Endothelial cell of umbilical vein (primary cell): ENCODE measurements around the gene USF3. TPM values are rescaled to one million over a fixed set of nuclear protein-coding genes. Genes with fewer than 3 reads are reported as not detected.

Source experiments
- BruUV-seq: library from RNA; stranded (reverse); fragments of 400-500 nt; replicated peaks from 2 replicates; lab custom pipeline; 2021; lab: Mats Ljungman, UMichigan
- CTCF ChIA-PET: fragments of 300-600, 350-600 bp; sonication (Branson Sonifier 250); formaldehyde crosslinking; loops from one replicate; lab custom pipeline; 2021; ENCODE audit warnings: antibody characterized with exemption, inconsistent platforms; lab: Charles Lee
- POLR2A ChIA-PET: fragments of 300-600, 350-600 bp; sonication (Branson Sonifier 250); formaldehyde crosslinking; loops from one replicate; lab custom pipeline; 2021; ENCODE audit warnings: antibody characterized with exemption, inconsistent platforms; lab: Charles Lee
- DNase-seq: peaks from one replicate; pipeline ENCODE4 v3.0.0-alpha.2; 2011; ENCODE audit warnings: low read depth, low spot score
- FAIRE-seq: peaks from 2 replicates; lab custom pipeline; 2011; peaks lifted over from hg19 to GRCh38; lab: Jason Lieb, UNC
- H2AFZ ChIP-seq: 2 replicates; pipeline ENCODE4 v1.6.0; 2012; ENCODE audit warnings: low read depth, low read length, control low read depth, inconsistent platforms
- H3K27ac ChIP-seq: 2 replicates; pipeline ENCODE4 v1.5.1; 2011; ENCODE audit warnings: low read depth, mild to moderate bottlenecking, control low read depth, low read length, moderate library complexity; ENCODE audit not compliant: insufficient read depth
- H3K27me3 ChIP-seq, 2 experiments: 2 replicates each; pipeline versions ENCODE4 v1.6.0 to v1.6.1; 2011; ENCODE audit warnings: low read length in 2 of 2, mixed read lengths in 1 of 2; ENCODE audit not compliant: control insufficient read depth in 2 of 2, insufficient read depth in 2 of 2
- H3K36me3 ChIP-seq, 2 experiments: 2 replicates in 1 of 2; 3 replicates in 1 of 2; pipeline ENCODE4 v1.5.1; 2011; ENCODE audit warnings: low read length in 2 of 2, mild to moderate bottlenecking in 1 of 2, moderate library complexity in 1 of 2; ENCODE audit not compliant: control insufficient read depth in 2 of 2, insufficient read depth in 2 of 2; ENCODE audit errors: extremely low read depth in 1 of 2
- H3K4me1 ChIP-seq: 3 replicates; pipeline ENCODE4 v1.5.1; 2011; ENCODE audit warnings: mild to moderate bottlenecking, low read length; ENCODE audit not compliant: control insufficient read depth, insufficient read depth; ENCODE audit errors: extremely low read depth
- H3K4me2 ChIP-seq: 2 replicates; pipeline ENCODE4 v1.6.1; 2011; ENCODE audit warnings: low read length, control low read depth, mixed read lengths; ENCODE audit not compliant: insufficient read depth
- H3K4me3 ChIP-seq, 3 experiments: fragments of 200-600 bp in 1 of 3; sonication (generic), shearing (Covaris generic) in 1 of 3; replicated peaks in 1 of 3; 2 replicates each; pipeline ENCODE4 v1.5.1; 2011 to 2016; ENCODE audit warnings: control low read depth in 3 of 3, low read length in 3 of 3, mild to moderate bottlenecking in 2 of 3, inconsistent platforms in 1 of 3, low read depth in 1 of 3, moderate library complexity in 1 of 3; ENCODE audit not compliant: insufficient read depth in 1 of 3
- H3K79me2 ChIP-seq: 2 replicates; pipeline ENCODE4 v1.6.0; 2012; ENCODE audit warnings: low read length, inconsistent platforms; ENCODE audit not compliant: control insufficient read depth, insufficient read depth
- H3K9ac ChIP-seq: replicated peaks from 2 replicates; pipeline ENCODE3; 2011; ENCODE audit warnings: low read length, control low read depth; ENCODE audit not compliant: insufficient read depth; ENCODE audit errors: extremely low read depth
- H3K9me1 ChIP-seq: replicated peaks from 3 replicates; pipeline ENCODE4 v1.6.0; 2011; ENCODE audit warnings: mild to moderate bottlenecking, low read length; ENCODE audit not compliant: control insufficient read depth, insufficient read depth; ENCODE audit errors: extremely low read depth
- H3K9me3 ChIP-seq: replicated peaks from 2 replicates; pipeline ENCODE4 v1.5.1; 2012; ENCODE audit warnings: low read length, inconsistent platforms; ENCODE audit not compliant: control insufficient read depth, insufficient read depth
- H4K20me1 ChIP-seq: replicated peaks from 2 replicates; pipeline ENCODE3; 2011; ENCODE audit warnings: mild to moderate bottlenecking, low read length; ENCODE audit not compliant: control insufficient read depth, insufficient read depth; ENCODE audit errors: extremely low read depth
- CTCF ChIP-seq, 2 donors: IDR thresholded peaks; 1 replicate in 1 of 2; 2 replicates in 1 of 2; pipeline ENCODE4 v1.5.1; 2011; ENCODE audit warnings: low read length in 2 of 2, mild to moderate bottlenecking in 2 of 2, moderate library complexity in 2 of 2, control low read depth in 1 of 2, inconsistent platforms in 1 of 2, low read depth in 1 of 2; ENCODE audit not compliant: insufficient read depth in 1 of 2; ENCODE audit errors: extremely low read depth in 1 of 2
- EZH2 ChIP-seq: IDR thresholded peaks from 2 replicates; pipeline ENCODE4 v1.6.1; 2012; ENCODE audit warnings: borderline replicate concordance, low read depth, mild to moderate bottlenecking, moderate library complexity, low read length, inconsistent platforms; ENCODE audit not compliant: severe bottlenecking
- FOS ChIP-seq: IDR thresholded peaks from 2 replicates; pipeline ENCODE4 v1.6.1; 2011; ENCODE audit warnings: mild to moderate bottlenecking, low read length, moderate library complexity, borderline replicate concordance; ENCODE audit not compliant: insufficient read depth
- GATA2 ChIP-seq: IDR thresholded peaks from 2 replicates; pipeline ENCODE4 v1.7.0; 2011; ENCODE audit warnings: low read depth, mild to moderate bottlenecking, moderate library complexity, mixed read lengths, low read length; ENCODE audit not compliant: insufficient read length, insufficient read depth
- JUN ChIP-seq: IDR thresholded peaks from 2 replicates; pipeline ENCODE4 v1.6.1; 2011; ENCODE audit warnings: borderline replicate concordance, low read depth; ENCODE audit not compliant: insufficient read length, insufficient read depth
- MAX ChIP-seq: IDR thresholded peaks from 2 replicates; pipeline ENCODE4 v1.6.1; 2011; ENCODE audit not compliant: insufficient read depth, insufficient read length
- MYC ChIP-seq: IDR thresholded peaks from one replicate; pipeline ENCODE4 v1.6.1; 2011; ENCODE audit warnings: mild to moderate bottlenecking, low read depth, low read length
- POLR2A ChIP-seq: IDR thresholded peaks from 2 replicates; pipeline ENCODE4 v1.6.1; 2012; ENCODE audit warnings: low read depth, mild to moderate bottlenecking, control low read depth, low read length
- POLR2AphosphoS5 ChIP-seq: IDR thresholded peaks from 2 replicates; pipeline ENCODE4 v1.6.1; 2012; ENCODE audit warnings: low read depth, mild to moderate bottlenecking, control low read depth, low read length, moderate library complexity; ENCODE audit not compliant: insufficient read depth
- dilution Hi-C: fragments of 300-500 bp; cut with MboI; formaldehyde crosslinking; loops from one replicate; pipeline ENCODE4 v1.15.0; 2019; ENCODE audit warnings: low sequenced_read_pairs; ENCODE audit not compliant: extremely low pct_ligation_motif_present
- intact Hi-C: fragments of 100-400 bp; cut with micrococcal nuclease; formaldehyde crosslinking; loops from one replicate; pipeline ENCODE4 v1.10.0; 2022
- polyA plus RNA-seq, 4 experiments: library from polyadenylated mRNA; depleted of rRNA in 3 of 4; stranded (reverse) in 3 of 4; unstranded in 1 of 4; fragments of >200 nt; gene quantifications; 2 replicates each; pipeline versions ENCODE4 v1.2.1 to v1.2.3, GENCODE V29; 2011 to 2012; ENCODE audit warnings: missing spikeins in 1 of 4
- total RNA-seq: library from RNA; stranded (reverse); gene quantifications from 2 replicates; pipeline ENCODE4 v1.2.3, GENCODE V29; 2021

USF3 gene
- total and polyA plus RNA-seq, 2 donors (not counting 3 experiments of a cell fraction or from before 2014, with no cell fraction given), result 7.0 to 10.5 TPM

GRCh38 chr3:113606539-113607218 lies 89.8 kb downstream of the USF3 start:
- Histone ChIP-seq H3K9ac (no peak overlapping the region), H3K4me1 (no peaks in the 10 kb centered on the region), H3K36me3 (no peaks in the 10 kb centered on the region), H2AFZ (no peak overlapping the region), H3K27ac (no peak overlapping the region), H3K4me3 (no peak overlapping the region), H3K79me2 (no peaks in the 10 kb centered on the region), H3K4me2 (no peak overlapping the region), H3K9me1 (no peaks in the 10 kb centered on the region), H3K27me3 (peaks cover 2 to 8% of the 10 kb centered on the region in 2 experiments), H3K9me3 (no peaks in the 10 kb centered on the region), H4K20me1 (no peaks in the 10 kb centered on the region)
- ChIA-PET CTCF (interaction anchor here (1.6 kb wide), 1 partner anchor 22 kb away, joined by 4 read pairs; no protein-coding TSS in a partner anchor), POLR2A (no interaction called here)
- FAIRE-seq (no peak), DNase-seq (no peak)
- no peak for TF ChIP-seq GATA2
- TF ChIP-seq CTCF (IDR thresholded peaks at IDR 0.05; ENCODE audit: extremely low read depth in 1 of 2, insufficient read depth in 1 of 2, low read depth in 1 of 2, low read length in 2 of 2), result no peak
- no peak for TF ChIP-seq EZH2
- no peak for TF ChIP-seq MYC
- dilution Hi-C loops, result no loop called here
- BruUV-seq, result no TSS peak
- intact Hi-C loops, result no loop called here

GRCh38 chr3:113602836-113603235 lies 93.6 kb downstream of the USF3 start:
- H3K9me1 ChIP-seq, result no peaks in the 10 kb centered on the region
- POLR2A ChIA-PET, result no interaction called here
- no peaks in the 10 kb centered on the region for H4K20me1 ChIP-seq
- no peak overlapping the region for H3K27ac ChIP-seq
- H3K4me2 ChIP-seq, result no peak overlapping the region
- intact Hi-C loops (no loop called here), dilution Hi-C loops (no loop called here)
- CTCF ChIA-PET, result no interaction called here
- no peak for TF ChIP-seq POLR2A
- no peak for TF ChIP-seq FOS
- no peak for TF ChIP-seq GATA2
- TF ChIP-seq MYC, result no peak
- TF ChIP-seq CTCF (IDR thresholded peaks at IDR 0.05; ENCODE audit: extremely low read depth in 1 of 2, insufficient read depth in 1 of 2, low read depth in 1 of 2, low read length in 2 of 2), result no peak
- TF ChIP-seq EZH2, result no peak
- no peak for TF ChIP-seq POLR2AphosphoS5
- no peak for TF ChIP-seq MAX
- TF ChIP-seq JUN, result no peak
- H3K79me2 ChIP-seq, result no peaks in the 10 kb centered on the region
- no peak for DNase-seq
- H3K9me3 ChIP-seq, result no peaks in the 10 kb centered on the region
- FAIRE-seq, result no peak
- H2AFZ ChIP-seq, result no peak overlapping the region
- no peak overlapping the region for H3K4me3 ChIP-seq
- H3K27me3 ChIP-seq, result peaks cover 10 to 15% of the 10 kb centered on the region in 2 experiments
- H3K4me1 ChIP-seq, result no peaks in the 10 kb centered on the region
- BruUV-seq, result no TSS peak
- no peaks in the 10 kb centered on the region for H3K36me3 ChIP-seq
- H3K9ac ChIP-seq, result no peak overlapping the region
